Neuronal stem cell (in vitro differentiated cells): Measurements from ENCODE around the gene ADIRF.
A peak's percentile ranks its signal among the peaks of the same experiment; 100 is the strongest.

ENCODE experiments used
- DNase-seq: peaks from one replicate; pipeline ENCODE4 v3.0.0-alpha.2; 2013; ENCODE audit warnings: low spot score
- H2AFZ ChIP-seq: one replicate; pipeline ENCODE4 v1.6.1; 2013; ENCODE audit warnings: mild to moderate bottlenecking, low read length, inconsistent platforms
- H2AK5ac ChIP-seq: 2 replicates; pipeline ENCODE4 v1.6.1; 2013; ENCODE audit warnings: low read depth, mild to moderate bottlenecking, inconsistent platforms, low read length, moderate library complexity, mixed read lengths
- H2BK120ac ChIP-seq: 2 replicates; pipeline ENCODE4 v1.6.1; 2013; ENCODE audit warnings: low read depth, mild to moderate bottlenecking, inconsistent platforms, low read length, moderate library complexity, mixed read lengths
- H2BK12ac ChIP-seq: one replicate; pipeline ENCODE4 v1.6.1; 2013; ENCODE audit warnings: low read length, inconsistent platforms
- H2BK15ac ChIP-seq: 2 replicates; pipeline ENCODE4 v1.6.1; 2013; ENCODE audit warnings: mild to moderate bottlenecking, low read length, inconsistent platforms, mixed read lengths
- H2BK5ac ChIP-seq: one replicate; pipeline ENCODE4 v1.6.1; 2013; ENCODE audit warnings: inconsistent platforms, mild to moderate bottlenecking, low read length, moderate library complexity
- H3K14ac ChIP-seq: one replicate; pipeline ENCODE4 v1.6.1; 2013; ENCODE audit warnings: low read length, inconsistent platforms
- H3K18ac ChIP-seq: 2 replicates; pipeline ENCODE4 v1.6.1; 2013; ENCODE audit warnings: low read length, inconsistent platforms
- H3K23ac ChIP-seq: 2 replicates; pipeline ENCODE4 v1.6.1; 2013; ENCODE audit warnings: low read depth, mild to moderate bottlenecking, mixed read lengths, low read length, inconsistent platforms; ENCODE audit not compliant: poor library complexity
- H3K27ac ChIP-seq: replicated peaks from 3 replicates; pipeline ENCODE4 v1.5.1; 2013; ENCODE audit warnings: low read length, inconsistent platforms
- H3K27me3 ChIP-seq, 3 experiments: 2 replicates each; pipeline ENCODE4 v1.6.1; 2013; ENCODE audit warnings: low read length in 3 of 3, mild to moderate bottlenecking in 2 of 3, inconsistent platforms in 1 of 3, low read depth in 1 of 3, mixed read lengths in 1 of 3, moderate library complexity in 1 of 3; ENCODE audit not compliant: control insufficient read depth in 3 of 3, insufficient read depth in 3 of 3
- H3K36me3 ChIP-seq, 2 donors: replicated peaks in 1 of 2; 2 replicates each; pipeline ENCODE4 v1.6.1; 2013; ENCODE audit warnings: low read length in 2 of 2; ENCODE audit not compliant: control insufficient read depth in 2 of 2, insufficient read depth in 2 of 2
- H3K4ac ChIP-seq: 2 replicates; pipeline ENCODE4 v1.6.1; 2013; ENCODE audit warnings: inconsistent platforms, mild to moderate bottlenecking, low read length, moderate library complexity
- H3K4me1 ChIP-seq, 2 donors: 1 replicate in 1 of 2; 2 replicates in 1 of 2; pipeline ENCODE4 v1.6.1; 2013; ENCODE audit warnings: low read length in 2 of 2, low read depth in 1 of 2; ENCODE audit not compliant: control insufficient read depth in 2 of 2, insufficient read depth in 1 of 2
- H3K4me2 ChIP-seq: one replicate; pipeline ENCODE4 v1.6.1; 2013; ENCODE audit warnings: mild to moderate bottlenecking, low read length, inconsistent platforms; ENCODE audit not compliant: insufficient read depth, poor library complexity, severe bottlenecking
- H3K4me3 ChIP-seq, 2 donors: 2 replicates each; pipeline ENCODE4 v1.5.1; 2013; ENCODE audit warnings: low read length in 2 of 2, mild to moderate bottlenecking in 2 of 2, inconsistent platforms in 1 of 2, moderate library complexity in 1 of 2
- H3K79me1 ChIP-seq: one replicate; pipeline ENCODE4 v1.6.1; 2013; ENCODE audit warnings: low read depth, mild to moderate bottlenecking, inconsistent platforms, low read length, moderate library complexity
- H3K9ac ChIP-seq: one replicate; pipeline ENCODE4 v1.6.1; 2013; ENCODE audit warnings: mild to moderate bottlenecking, low read depth, low read length, inconsistent platforms; ENCODE audit not compliant: poor library complexity
- H3K9me3 ChIP-seq, 2 donors: replicated peaks in 1 of 2; 2 replicates each; pipeline versions ENCODE3 to v1.6.1; 2013; ENCODE audit warnings: low read length in 2 of 2, mild to moderate bottlenecking in 2 of 2, inconsistent platforms in 1 of 2, low read depth in 1 of 2, mixed read lengths in 1 of 2, moderate library complexity in 1 of 2; ENCODE audit not compliant: control insufficient read depth in 2 of 2, insufficient read depth in 1 of 2
- H4K8ac ChIP-seq: one replicate; pipeline ENCODE4 v1.6.1; 2013; ENCODE audit warnings: low read depth, mild to moderate bottlenecking, inconsistent platforms, low read length, moderate library complexity
- H4K91ac ChIP-seq: one replicate; pipeline ENCODE4 v1.6.1; 2013; ENCODE audit warnings: low read length, low read depth, mild to moderate bottlenecking, inconsistent platforms; ENCODE audit not compliant: poor library complexity
- WGBS, 2 donors: extraction: QIAGEN DNeasy Blood & Tissue Kit; methylation state at CpG; one replicate each; pipeline ENCODE4 v1.1.7; 2013; ENCODE audit warnings: missing lambda C conversion rate in 2 of 2, mixed read lengths in 1 of 2; ENCODE audit not compliant: insufficient read length in 2 of 2, insufficient replicate concordance in 1 of 2; ENCODE audit errors: extremely low coverage in 2 of 2; 5-methylcytosine and 5-hydroxymethylcytosine counted together

Gene ADIRF

DNA sequence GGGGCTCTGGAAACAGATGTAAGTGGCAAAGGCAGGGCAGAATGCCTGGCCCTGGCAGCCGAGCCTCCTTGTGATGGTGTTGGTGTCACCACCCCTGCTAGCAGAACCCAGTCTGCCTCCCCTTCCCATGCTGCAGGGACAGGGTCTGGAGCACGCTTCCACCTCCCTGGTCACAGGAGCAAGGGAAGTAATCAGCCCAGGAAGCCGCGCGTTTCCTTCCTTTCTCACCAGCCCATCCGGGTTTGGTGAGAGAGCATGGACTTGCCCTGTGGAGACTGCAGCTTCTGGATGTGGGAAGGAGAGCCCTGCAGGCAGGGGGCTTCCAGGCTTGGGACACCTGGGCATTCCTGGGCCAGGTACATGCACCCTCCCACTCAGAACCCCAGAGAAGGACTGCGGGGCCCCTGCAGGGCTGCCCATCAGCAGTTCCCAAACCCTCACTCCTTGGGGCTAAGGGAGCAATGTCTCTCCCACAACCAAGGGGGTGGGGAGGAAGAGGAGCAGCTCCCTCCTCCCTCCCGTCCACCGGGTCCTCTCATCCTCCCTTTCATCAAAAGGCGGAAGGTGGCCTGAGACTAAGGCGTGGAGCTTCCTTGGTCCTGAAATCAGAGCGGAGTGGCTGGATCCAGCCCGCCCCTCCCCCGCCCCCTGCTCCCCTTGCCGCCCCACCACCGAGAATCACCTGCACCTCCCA, 12.6 kb upstream of the ADIRF start:
- H3K9ac ChIP-seq, result no peak overlapping the region
- no peak overlapping the region for H3K4me3 ChIP-seq
- H3K27ac ChIP-seq, result no peak overlapping the region
- peaks cover 8 to 10% of the 10 kb centered on the region in 2 donors for H3K9me3 ChIP-seq
- no peaks in the 10 kb centered on the region for H3K27me3 ChIP-seq
- H2BK120ac ChIP-seq, result peak overlapping the region; percentile 93
- no peaks in the 10 kb centered on the region for H3K36me3 ChIP-seq
- peaks cover 46 to 54% of the 10 kb centered on the region in 2 donors for H3K4me1 ChIP-seq
- H2BK12ac ChIP-seq, result no peak overlapping the region
- peak overlapping the region; percentile 70 for H3K4ac ChIP-seq
- H2AK5ac ChIP-seq, result peak overlapping the region; percentile 92
- H3K4me2 ChIP-seq, result no peak overlapping the region
- peak overlapping the region; percentile 1 for H4K91ac ChIP-seq
- no peak overlapping the region for H2BK5ac ChIP-seq
- no peaks in the 10 kb centered on the region for H3K79me1 ChIP-seq
- H4K8ac ChIP-seq, result peak overlapping the region; percentile 50
- peak overlapping the region; percentile 82 for H3K18ac ChIP-seq
- H2AFZ ChIP-seq, result peak overlapping the region; percentile 83
- no peak for DNase-seq
- H3K23ac ChIP-seq, result peak overlapping the region; percentile 0
- WGBS, 2 donors, result no CpG with 5 or more reads among the region's 16 CpGs
- peak overlapping the region; percentile 34 for H2BK15ac ChIP-seq
- H3K14ac ChIP-seq, result peak overlapping the region; percentile 44

DNA sequence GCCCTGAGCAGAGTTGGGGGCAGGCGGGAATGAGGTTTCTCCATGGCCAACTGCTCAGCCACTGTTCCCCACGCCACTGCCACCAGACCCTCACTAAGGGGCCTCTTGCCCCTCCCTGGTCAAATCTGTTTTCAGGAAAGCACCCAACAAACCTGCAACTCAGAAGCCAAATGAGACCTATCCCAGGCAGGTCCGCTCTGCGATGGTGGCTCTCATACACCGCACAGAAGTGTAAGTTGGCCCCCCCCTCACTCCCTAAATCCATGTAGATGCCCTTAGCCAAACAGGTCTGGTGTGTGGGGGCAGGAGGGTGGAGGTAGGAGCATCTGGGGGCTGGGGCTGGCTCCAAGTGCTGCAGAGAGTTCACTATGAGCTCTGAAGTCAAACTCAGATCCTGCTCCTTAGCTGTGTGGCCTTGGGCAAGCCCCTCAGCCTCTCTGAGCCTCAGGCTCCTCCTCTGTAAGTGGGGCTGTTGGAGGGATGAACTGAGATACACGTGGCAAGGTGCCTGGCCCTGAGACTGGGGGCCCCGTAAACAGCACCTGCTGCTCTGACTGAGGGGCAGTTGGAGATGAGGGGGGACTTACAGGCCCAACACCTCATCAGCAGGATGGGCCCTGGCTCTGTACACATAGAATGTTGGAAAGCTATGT, 12.0 kb upstream of the ADIRF start:
- H3K36me3 ChIP-seq, result no peaks in the 10 kb centered on the region
- H3K4ac ChIP-seq, result no peak overlapping the region
- no CpG with 5 or more reads among the region's 7 CpGs for WGBS, 2 donors
- peak overlapping the region; percentile 93 for H2BK120ac ChIP-seq
- H3K9me3 ChIP-seq, result peaks cover 8 to 10% of the 10 kb centered on the region in 2 donors
- peak overlapping the region; percentile 86 for H2BK12ac ChIP-seq
- peak overlapping the region; percentile 44 for H2BK5ac ChIP-seq
- H3K27me3 ChIP-seq, result no peaks in the 10 kb centered on the region
- no peak for DNase-seq
- peak overlapping the region; percentile 70 for H3K18ac ChIP-seq
- H3K27ac ChIP-seq, result no peak overlapping the region
- H4K91ac ChIP-seq, result no peak overlapping the region
- H2AFZ ChIP-seq, result no peak overlapping the region
- H3K14ac ChIP-seq, result peak overlapping the region; percentile 87
- H3K4me2 ChIP-seq, result no peak overlapping the region
- H2AK5ac ChIP-seq, result peak overlapping the region; percentile 92
- H3K23ac ChIP-seq, result peak overlapping the region; percentile 67
- no peaks in the 10 kb centered on the region for H3K79me1 ChIP-seq
- no peak overlapping the region for H3K4me3 ChIP-seq
- peaks cover 46 to 54% of the 10 kb centered on the region in 2 donors for H3K4me1 ChIP-seq
- no peak overlapping the region for H3K9ac ChIP-seq
- peak overlapping the region; percentile 34 for H2BK15ac ChIP-seq
- H4K8ac ChIP-seq, result peak overlapping the region; percentile 1

DNA sequence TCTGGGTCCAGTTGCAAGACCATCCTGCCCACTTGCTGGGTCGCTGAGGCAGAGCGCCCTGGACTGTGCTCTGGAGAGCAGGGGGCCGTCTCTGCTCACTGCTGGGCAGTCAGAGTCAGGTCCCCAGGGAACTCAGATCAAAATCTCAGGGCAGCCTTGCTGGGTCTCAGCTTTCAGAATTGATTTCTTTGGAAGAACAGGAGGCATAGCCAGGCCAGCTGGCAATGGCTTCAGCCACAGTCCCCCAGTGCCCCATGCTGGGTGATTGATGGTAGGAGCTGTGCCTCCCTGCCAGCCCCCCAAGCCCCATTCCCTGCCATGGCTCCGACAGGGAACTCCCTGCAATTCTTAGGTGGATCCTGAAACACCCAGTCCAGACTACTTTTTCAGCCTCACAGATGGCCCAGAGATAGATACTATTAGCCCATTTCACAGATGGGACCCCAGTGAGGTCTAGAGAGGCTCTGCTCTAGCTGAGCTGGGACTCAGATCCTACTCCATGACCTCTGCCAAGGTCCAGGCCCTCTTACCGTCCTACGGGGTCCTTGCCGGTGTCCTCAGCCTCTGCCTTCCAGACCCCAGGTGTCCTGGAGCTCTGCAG, 11.3 kb upstream of the ADIRF start:
- Histone ChIP-seq H2AK5ac (peak overlapping the region; percentile 99), H4K8ac (no peak overlapping the region), H3K9ac (no peak overlapping the region), H2BK5ac (no peak overlapping the region), H3K4me1 (peaks cover 46 to 54% of the 10 kb centered on the region in 2 donors), H3K27ac (no peak overlapping the region), H3K4me3 (no peak overlapping the region), H3K14ac (peak overlapping the region; percentile 87), H3K9me3 (peaks cover 8 to 9% of the 10 kb centered on the region in 2 donors), H2BK15ac (peak overlapping the region; percentile 34), H3K4ac (no peak overlapping the region), H3K4me2 (no peak overlapping the region), H2BK12ac (peak overlapping the region; percentile 66), H2BK120ac (peak overlapping the region; percentile 82), H4K91ac (no peak overlapping the region), H3K23ac (no peak overlapping the region), H2AFZ (peak overlapping the region; percentile 76), H3K36me3 (no peaks in the 10 kb centered on the region), H3K79me1 (peaks cover 1% of the 10 kb centered on the region), H3K27me3 (no peaks in the 10 kb centered on the region), H3K18ac (peak overlapping the region; percentile 44)
- DNase-seq, result no peak
- WGBS, 2 donors, result no CpG with 5 or more reads among the region's 7 CpGs
